Astrocyte of the spinal cord (primary cell): ENCODE results near the gene OLFML2B.

Source experiments
- DNase-seq: peaks from one replicate; pipeline ENCODE4 v3.0.0; 2011; ENCODE audit warnings: low read depth, low spot score
- H3K4me3 ChIP-seq: 2 replicates; pipeline ENCODE4 v1.5.1; 2011; ENCODE audit warnings: low read depth, mild to moderate bottlenecking, low read length, moderate library complexity
- CTCF ChIP-seq: IDR thresholded peaks from 2 replicates; pipeline ENCODE4 v1.5.1; 2012; ENCODE audit warnings: low read depth, mild to moderate bottlenecking, low read length, inconsistent platforms
- in situ Hi-C: cut with HindIII; loops from 2 replicates; pipeline ENCODE4 v1.10.0; 2017; ENCODE audit warnings: low sequenced_read_pairs

OLFML2B gene

GRCh38 chr1:161997152-161997551 lies 26.5 kb downstream of the OLFML2B start:
- DNase-seq = no peak
- TF ChIP-seq CTCF = no peak
- in situ Hi-C loops = no loop called here
- no peak overlapping the region for H3K4me3 ChIP-seq

GRCh38 chr1:161994175-161994668 lies 29.4 kb downstream of the OLFML2B start:
- H3K4me3 ChIP-seq = no peak overlapping the region
- peak; percentile 47 for DNase-seq
- TF ChIP-seq CTCF = no peak
- in situ Hi-C loops = no loop called here

- H3K4me3 ChIP-seq = no peak overlapping the region
- no peak for TF ChIP-seq CTCF
- no peak for DNase-seq
- in situ Hi-C loops = no loop called here
Observed at GRCh38 chr1:161993576-161993975, 30.1 kb downstream of the OLFML2B start.

GRCh38 chr1:161989786-161990185 lies 33.9 kb downstream of the OLFML2B start:
- no peak for TF ChIP-seq CTCF
- no peak overlapping the region for H3K4me3 ChIP-seq
- in situ Hi-C loops = no loop called here
- DNase-seq = no peak

GRCh38 chr1:161989108-161989507 lies 34.6 kb downstream of the OLFML2B start:
- no peak for TF ChIP-seq CTCF
- no peak for DNase-seq
- H3K4me3 ChIP-seq = no peak overlapping the region
- in situ Hi-C loops = no loop called here

GRCh38 chr1:161988413-161988812 lies 35.3 kb downstream of the OLFML2B start:
- no peak for DNase-seq
- no peak for TF ChIP-seq CTCF
- no peak overlapping the region for H3K4me3 ChIP-seq
- in situ Hi-C loops = no loop called here

GRCh38 chr1:161987872-161988271 lies 35.8 kb downstream of the OLFML2B start:
- no peak overlapping the region for H3K4me3 ChIP-seq
- DNase-seq = no peak
- no peak for TF ChIP-seq CTCF
- in situ Hi-C loops = no loop called here
